HUES48 (cell line): ENCODE data around the gene SVIL.

Experiments
- H3K27ac ChIP-seq: one replicate; pipeline ENCODE4 v1.7.0; 2013; ENCODE audit warnings: low read depth, low read length, inconsistent platforms
- H3K27me3 ChIP-seq: 2 replicates; pipeline ENCODE4 v1.6.1; 2013; ENCODE audit warnings: mild to moderate bottlenecking, low read length; ENCODE audit not compliant: control insufficient read depth, insufficient read depth
- H3K36me3 ChIP-seq: 2 replicates; pipeline ENCODE4 v1.6.1; 2013; ENCODE audit warnings: low read length; ENCODE audit not compliant: control insufficient read depth, insufficient read depth
- H3K4me1 ChIP-seq: 2 replicates; pipeline ENCODE4 v1.6.1; 2013; ENCODE audit warnings: mild to moderate bottlenecking, low read length; ENCODE audit not compliant: control insufficient read depth, insufficient read depth
- H3K4me3 ChIP-seq: 2 replicates; pipeline ENCODE4 v1.5.1; 2013; ENCODE audit warnings: mild to moderate bottlenecking, low read depth, low read length
- H3K9ac ChIP-seq: 2 replicates; pipeline ENCODE4 v1.6.1; 2013; ENCODE audit warnings: mild to moderate bottlenecking, low read depth, low read length, moderate library complexity
- H3K9me3 ChIP-seq: 2 replicates; pipeline ENCODE4 v1.6.1; 2013; ENCODE audit warnings: low read length; ENCODE audit not compliant: control insufficient read depth, insufficient read depth

Gene SVIL

GRCh38 chr10:29634764-29635625 is at the start of gene SVIL:
SVIL (minus strand) TSS chr10:29634971; CDS start chr10:29555058, 79,913 bp downstream.
- H3K4me3 ChIP-seq: peak within 1 kb of the TSS; percentile 30
- no peaks in the 10 kb centered on the region for H3K36me3 ChIP-seq
- no peaks in the 10 kb centered on the region for H3K9me3 ChIP-seq
- no peaks in the 10 kb centered on the region for H3K27me3 ChIP-seq
- peak within 1 kb of the TSS; percentile 86 for H3K27ac ChIP-seq
- H3K4me1 ChIP-seq: peaks cover 35% of the 10 kb centered on the region
- H3K9ac ChIP-seq: peak within 1 kb of the TSS; percentile 17

GRCh38 chr10:29681676-29682448 is 47.1 kb upstream of the SVIL start:
- Histone ChIP-seq H3K9me3 (peaks cover 16% of the 10 kb centered on the region; the same call in 1 of the 2 replicates), H3K4me3 (no peak overlapping the region), H3K27ac (no peak overlapping the region), H3K27me3 (no peaks in the 10 kb centered on the region), H3K4me1 (peaks cover 13% of the 10 kb centered on the region), H3K36me3 (no peaks in the 10 kb centered on the region), H3K9ac (no peak overlapping the region)

GRCh38 chr10:29680091-29680490 is 45.3 kb upstream of the SVIL start:
- Histone ChIP-seq H3K27ac (no peak overlapping the region), H3K9me3 (peaks cover 32% of the 10 kb centered on the region), H3K9ac (no peak overlapping the region), H3K4me3 (no peak overlapping the region), H3K36me3 (no peaks in the 10 kb centered on the region), H3K27me3 (no peaks in the 10 kb centered on the region), H3K4me1 (no peaks in the 10 kb centered on the region)

GRCh38 chr10:29676732-29677131 is 42.0 kb upstream of the SVIL start:
- H3K9me3 ChIP-seq: peaks cover 34% of the 10 kb centered on the region
- no peak overlapping the region for H3K9ac ChIP-seq
- no peaks in the 10 kb centered on the region for H3K36me3 ChIP-seq
- no peak overlapping the region for H3K4me3 ChIP-seq
- no peak overlapping the region for H3K27ac ChIP-seq
- H3K27me3 ChIP-seq: no peaks in the 10 kb centered on the region
- no peaks in the 10 kb centered on the region for H3K4me1 ChIP-seq

- Histone ChIP-seq H3K4me3 (no peak overlapping the region), H3K36me3 (no peaks in the 10 kb centered on the region), H3K4me1 (no peaks in the 10 kb centered on the region)
Measured at GRCh38 chr10:29675984-29676383, 41.2 kb upstream of the SVIL start.

GRCh38 chr10:29671968-29672367 is 37.2 kb upstream of the SVIL start:
- H3K27ac ChIP-seq: no peak overlapping the region
- peaks cover 12% of the 10 kb centered on the region for H3K4me1 ChIP-seq
- H3K4me3 ChIP-seq: no peak overlapping the region
- no peaks in the 10 kb centered on the region for H3K27me3 ChIP-seq
- H3K9ac ChIP-seq: no peak overlapping the region
- H3K36me3 ChIP-seq: no peaks in the 10 kb centered on the region
- H3K9me3 ChIP-seq: peaks cover 18% of the 10 kb centered on the region

More at GRCh38 chr10:29675984-29676383, 41.2 kb upstream of the SVIL start:
- Histone ChIP-seq H3K27me3 (no peaks in the 10 kb centered on the region), H3K9ac (no peak overlapping the region), H3K27ac (no peak overlapping the region), H3K9me3 (peaks cover 34% of the 10 kb centered on the region)

- Histone ChIP-seq H3K36me3 (no peaks in the 10 kb centered on the region), H3K27me3 (no peaks in the 10 kb centered on the region)
Measured at GRCh38 chr10:29671228-29671780, 36.5 kb upstream of the SVIL start.

GRCh38 chr10:29670761-29671160 is 36.0 kb upstream of the SVIL start:
- no peak overlapping the region for H3K27ac ChIP-seq
- peaks cover 24% of the 10 kb centered on the region for H3K4me1 ChIP-seq
- no peak overlapping the region for H3K4me3 ChIP-seq
- no peaks in the 10 kb centered on the region for H3K27me3 ChIP-seq
- H3K9me3 ChIP-seq: peaks cover 8% of the 10 kb centered on the region; the same call in 1 of the 2 replicates
- H3K36me3 ChIP-seq: no peaks in the 10 kb centered on the region
- no peak overlapping the region for H3K9ac ChIP-seq

More at GRCh38 chr10:29671228-29671780, 36.5 kb upstream of the SVIL start:
- H3K4me3 ChIP-seq: no peak overlapping the region
- H3K9me3 ChIP-seq: peaks cover 14% of the 10 kb centered on the region
- peaks cover 18% of the 10 kb centered on the region for H3K4me1 ChIP-seq
- H3K27ac ChIP-seq: no peak overlapping the region
- no peak overlapping the region for H3K9ac ChIP-seq

- Histone ChIP-seq H3K4me1 (peaks cover 24% of the 10 kb centered on the region), H3K9me3 (no peaks in the 10 kb centered on the region), H3K4me3 (no peak overlapping the region), H3K27me3 (no peaks in the 10 kb centered on the region), H3K9ac (no peak overlapping the region), H3K27ac (no peak overlapping the region), H3K36me3 (no peaks in the 10 kb centered on the region)
Measured at GRCh38 chr10:29669149-29669548, 34.4 kb upstream of the SVIL start.

GRCh38 chr10:29668628-29669027 is 33.9 kb upstream of the SVIL start:
- peaks cover 24% of the 10 kb centered on the region for H3K4me1 ChIP-seq
- no peaks in the 10 kb centered on the region for H3K9me3 ChIP-seq
- no peak overlapping the region for H3K27ac ChIP-seq
- H3K36me3 ChIP-seq: no peaks in the 10 kb centered on the region
- no peaks in the 10 kb centered on the region for H3K27me3 ChIP-seq
- H3K9ac ChIP-seq: no peak overlapping the region
- H3K4me3 ChIP-seq: no peak overlapping the region
